ENCODE measurements around the gene MOV10. TPM values are rescaled to one million over a fixed set of nuclear protein-coding genes. Genes with fewer than 3 reads are reported as not detected.
"Not testable (repeated sequence)": the region's sequence is repeated elsewhere in the genome, so short reads cannot be mapped to it uniquely, and the experiment has no call there.

The MOV10 gene
- total RNA-seq, 1 donor from 2014 or later = 5.3 TPM

DNA sequence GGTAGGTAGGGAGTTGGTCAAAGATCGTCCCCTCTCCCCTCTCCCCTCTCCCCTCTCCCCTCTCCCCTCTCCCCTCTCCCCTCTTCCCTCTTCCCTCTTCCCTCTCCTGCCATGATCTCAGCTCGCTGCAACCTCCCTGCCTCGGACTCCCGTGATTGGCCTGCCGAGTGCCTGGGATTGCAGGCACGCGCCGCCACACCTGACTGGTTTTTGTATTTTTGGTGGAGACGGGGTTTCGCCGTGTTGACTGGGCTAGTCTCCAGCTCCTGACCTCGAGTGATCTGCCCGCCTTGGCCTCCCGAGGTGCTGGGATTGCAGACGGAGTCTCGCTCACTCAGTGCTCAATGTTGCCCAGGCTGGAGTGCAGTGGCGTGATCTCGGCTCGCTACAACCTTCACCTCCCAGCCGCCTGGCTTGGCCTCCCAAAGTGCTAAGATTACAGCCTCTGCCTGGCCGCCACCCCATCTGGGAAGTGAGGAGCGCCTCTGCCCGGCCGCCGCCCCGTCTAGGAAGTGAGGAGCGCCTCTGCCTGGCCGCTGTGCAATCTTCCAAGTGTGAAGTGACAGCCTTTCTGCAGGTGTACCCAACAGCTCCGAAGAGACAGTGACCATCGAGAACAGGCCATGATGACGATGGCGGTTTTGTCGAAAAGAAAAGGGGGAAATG, 54.0 kb downstream of the MOV10 start:
- not testable (repeated sequence) for DNase-seq (ENCODE audit: low spot score in 2 of 2); FAIRE-seq

DNA sequence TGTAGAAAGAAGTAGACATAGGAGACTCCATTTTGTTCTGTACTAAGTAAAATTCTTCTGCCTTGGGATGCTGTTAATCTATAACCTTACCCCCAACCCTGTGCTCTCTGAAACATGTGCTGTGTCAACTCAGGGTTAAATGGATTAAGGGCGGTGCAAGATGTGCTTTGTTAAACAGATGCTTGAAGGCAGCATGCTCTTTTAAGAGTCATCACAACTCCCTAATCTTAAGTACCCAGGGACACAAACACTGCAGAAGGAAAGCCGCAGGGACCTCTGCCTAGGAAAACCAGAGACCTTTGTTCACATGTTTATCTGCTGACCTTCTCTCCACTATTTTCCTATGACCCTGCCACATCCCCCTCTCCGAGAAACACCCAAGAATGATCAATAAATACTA, 54.6 kb downstream of the MOV10 start:
- FAIRE-seq; DNase-seq (ENCODE audit: low spot score in 2 of 2): not testable (repeated sequence)

DNA sequence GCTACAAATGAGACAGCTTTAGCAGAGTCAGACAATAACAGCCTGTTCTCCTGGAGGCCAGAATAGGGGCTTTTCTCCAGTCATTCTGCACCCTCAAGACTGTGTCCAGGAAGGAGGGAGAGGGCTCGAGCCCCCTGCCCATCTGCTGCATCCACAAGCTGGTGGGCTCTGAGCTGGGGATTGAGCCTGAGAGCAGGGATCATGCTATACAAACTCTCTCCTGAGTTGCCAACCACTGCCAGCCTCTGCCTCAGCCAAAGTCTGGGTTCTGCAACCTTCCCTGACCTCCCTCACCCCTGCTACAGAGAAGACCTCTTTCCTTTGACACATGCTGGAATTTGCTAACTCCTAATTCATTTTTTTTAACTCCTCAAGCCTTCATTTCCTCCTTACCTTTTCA, 55.5 kb downstream of the MOV10 start:
- no peak for FAIRE-seq
- DNase-seq (ENCODE audit: low spot score in 2 of 2) = no peak

DNA sequence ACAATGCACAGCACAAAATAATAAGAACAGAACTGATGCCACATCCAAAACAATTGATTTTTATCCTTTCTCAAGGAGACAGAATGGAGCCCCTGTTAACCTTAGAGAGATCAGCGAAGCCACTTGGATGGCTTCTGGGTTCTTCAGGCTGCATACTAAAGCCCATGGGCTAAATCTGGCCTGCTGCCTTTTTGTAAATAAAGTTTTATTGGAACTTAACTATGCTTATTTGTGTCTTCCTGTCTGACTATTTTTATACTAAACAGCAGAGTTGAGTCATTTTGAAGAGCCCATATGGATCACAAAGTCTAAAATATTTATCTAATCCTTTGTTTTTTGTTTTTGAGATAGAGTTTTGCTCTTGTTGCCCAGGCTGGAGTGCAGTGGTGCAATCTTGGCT, 57.0 kb downstream of the MOV10 start:
- no peak for FAIRE-seq
- DNase-seq (ENCODE audit: low spot score in 2 of 2) = no peak

DNA sequence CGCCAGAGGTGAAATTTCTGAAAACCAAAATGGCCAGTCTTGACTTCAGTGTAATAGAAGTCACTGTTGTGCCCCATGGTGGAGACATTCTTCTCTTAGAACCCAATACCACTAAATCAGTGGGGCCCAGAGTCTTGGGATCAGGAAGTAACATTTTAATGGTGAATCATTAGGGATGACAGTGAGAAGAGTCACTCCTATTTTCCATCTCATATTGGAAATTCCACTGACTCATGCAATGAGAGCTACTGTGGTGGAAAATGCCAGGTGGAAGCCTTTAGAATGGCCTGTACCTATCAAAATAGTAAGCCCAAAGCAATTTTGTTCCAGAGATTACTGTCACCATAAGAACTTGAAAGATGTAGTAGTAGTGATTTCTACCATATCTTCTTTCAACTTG, 61.3 kb downstream of the MOV10 start:
- FAIRE-seq (no peak), DNase-seq (ENCODE audit: low spot score in 2 of 2) (no peak)

DNA sequence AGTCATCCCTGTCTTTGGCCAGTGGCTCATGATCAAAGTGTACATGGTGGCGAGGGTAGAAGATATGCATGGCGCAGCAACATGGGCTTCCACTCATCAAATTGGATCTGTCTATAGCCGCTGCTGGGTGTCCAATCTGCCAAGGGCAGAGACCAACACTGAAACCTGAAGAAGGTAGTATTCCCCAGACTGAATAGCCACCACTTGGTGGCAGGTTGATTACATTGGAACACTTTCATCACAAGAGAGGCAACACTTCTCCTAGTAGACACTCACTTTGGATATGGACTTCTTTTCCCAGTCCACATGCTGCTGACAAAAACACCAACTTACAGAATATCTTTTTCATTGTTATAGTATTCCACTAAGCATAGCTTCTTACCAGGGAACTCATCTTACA, 63.1 kb downstream of the MOV10 start:
- no peak for FAIRE-seq
- DNase-seq (ENCODE audit: low spot score in 2 of 2) = no peak

DNA sequence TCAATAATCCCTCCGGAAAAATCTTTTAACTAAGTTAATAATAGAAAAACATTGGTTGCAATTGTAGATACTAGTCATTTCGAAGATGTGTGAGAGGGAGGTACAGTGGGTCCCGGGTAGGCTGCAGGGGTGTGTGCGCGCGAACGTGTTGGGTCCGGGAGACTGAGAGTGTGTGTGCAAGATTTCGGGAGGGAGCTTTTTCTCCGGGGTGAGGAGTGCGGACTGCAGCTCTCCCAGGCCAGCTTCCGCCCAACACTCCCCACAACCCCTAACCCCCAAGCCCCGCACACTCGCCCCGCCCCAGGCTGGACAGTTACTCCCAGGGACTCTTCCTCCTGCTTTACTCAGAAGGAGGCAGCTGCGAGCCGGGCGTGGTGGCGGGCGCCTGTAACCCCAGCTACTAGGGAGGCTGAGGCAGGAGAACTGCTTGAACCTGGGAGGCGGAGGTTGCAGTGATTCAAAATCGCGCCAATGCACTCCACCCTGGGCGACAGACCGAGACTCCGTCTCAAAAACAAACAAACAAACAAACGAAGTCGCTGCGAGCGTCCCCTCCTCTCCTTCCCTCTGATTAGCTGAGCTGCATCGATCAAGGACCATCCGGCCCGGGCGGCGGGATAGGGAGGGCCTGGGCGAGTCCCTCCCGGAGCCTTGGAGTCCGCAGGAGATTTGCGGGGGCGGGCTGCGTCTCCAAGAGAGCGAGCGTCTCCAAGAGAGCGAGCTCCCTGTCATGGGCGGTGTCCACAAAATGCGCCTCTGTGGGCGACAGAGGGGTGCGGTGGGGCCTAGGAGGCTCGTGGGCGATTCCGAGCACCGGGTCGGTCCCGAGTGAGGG, 68.9 kb downstream of the MOV10 start:
- DNase-seq (ENCODE audit: low spot score in 2 of 2) = no peak
- FAIRE-seq = no peak

DNA sequence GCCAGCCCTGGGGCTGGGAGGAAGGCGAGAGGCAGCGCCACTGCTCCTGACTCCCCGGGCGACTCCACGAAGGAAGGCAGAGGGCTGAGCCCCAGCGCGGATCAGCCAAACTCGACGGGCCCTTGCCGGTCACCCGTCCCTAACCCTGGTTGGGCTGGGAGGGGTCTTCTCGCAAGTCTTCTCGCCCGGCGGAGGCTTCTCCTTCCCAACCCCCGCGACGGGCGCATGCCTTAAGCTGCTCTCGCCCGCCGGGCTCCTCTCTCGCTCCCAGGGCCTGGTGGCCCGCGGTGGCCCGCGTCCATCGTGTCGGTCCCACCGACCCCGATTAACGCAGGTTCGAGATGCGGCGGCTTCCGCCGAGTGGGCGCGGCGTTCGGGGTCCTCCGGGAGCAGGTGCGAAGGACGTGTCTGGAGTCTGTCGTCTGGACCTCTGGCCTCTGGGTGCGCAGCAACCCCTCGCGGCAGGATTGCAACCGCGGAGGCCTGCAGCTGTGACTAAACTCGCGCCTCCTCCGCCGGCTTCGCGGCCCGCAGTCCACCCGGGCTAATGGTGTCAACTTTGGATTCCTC, 69.6 kb downstream of the MOV10 start:
- FAIRE-seq = no peak

DNA sequence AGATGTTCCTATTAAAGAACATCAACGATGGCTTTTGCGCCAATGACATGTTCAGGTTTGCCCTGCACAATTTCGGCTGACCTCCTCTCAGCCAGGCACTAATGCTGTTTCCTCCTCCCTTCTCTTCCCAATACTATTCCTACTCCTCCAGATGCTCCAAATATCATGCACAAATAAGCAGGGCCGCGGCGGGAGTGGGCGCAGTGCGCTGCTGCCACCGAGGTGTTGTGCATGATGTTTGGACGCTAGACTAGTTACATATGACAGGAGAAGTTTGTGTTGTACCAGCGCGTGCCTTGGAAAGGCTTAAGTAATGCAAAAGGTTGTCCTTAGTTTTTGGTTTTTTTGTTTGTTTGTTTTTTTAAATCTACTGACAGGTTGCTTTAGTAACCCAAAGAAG, 73.9 kb downstream of the MOV10 start:
- FAIRE-seq = no peak
- no peak for DNase-seq (ENCODE audit: low spot score in 2 of 2)

More for the DNA sequence above, 69.6 kb downstream of the MOV10 start:
- no peak for DNase-seq (ENCODE audit: low spot score in 2 of 2)

Small RNA genes within 50 kb of the gene (small RNA-seq; reads per million reads assigned to genes)
- gene RNU7-70P = not detected

Other genes starting within 250 kb of the MOV10 start
- 2.0 TPM for gene WNT2B, start 165.7 kb upstream of the MOV10 start, total RNA-seq
- gene ST7L, start 55.5 kb upstream of the MOV10 start, total RNA-seq = 35.9 TPM
- gene CAPZA1, start 54.8 kb upstream of the MOV10 start, total RNA-seq = 90.9 TPM
- gene RHOC, start 32.5 kb downstream of the MOV10 start, total RNA-seq = 35.1 TPM
- 4.1 TPM for gene PPM1J, start 40.7 kb downstream of the MOV10 start, total RNA-seq